Measurements from ENCODE around the gene FOSL1.
A peak's percentile ranks its signal among the peaks of the same experiment; 100 is the strongest.

Gene FOSL1

DNA sequence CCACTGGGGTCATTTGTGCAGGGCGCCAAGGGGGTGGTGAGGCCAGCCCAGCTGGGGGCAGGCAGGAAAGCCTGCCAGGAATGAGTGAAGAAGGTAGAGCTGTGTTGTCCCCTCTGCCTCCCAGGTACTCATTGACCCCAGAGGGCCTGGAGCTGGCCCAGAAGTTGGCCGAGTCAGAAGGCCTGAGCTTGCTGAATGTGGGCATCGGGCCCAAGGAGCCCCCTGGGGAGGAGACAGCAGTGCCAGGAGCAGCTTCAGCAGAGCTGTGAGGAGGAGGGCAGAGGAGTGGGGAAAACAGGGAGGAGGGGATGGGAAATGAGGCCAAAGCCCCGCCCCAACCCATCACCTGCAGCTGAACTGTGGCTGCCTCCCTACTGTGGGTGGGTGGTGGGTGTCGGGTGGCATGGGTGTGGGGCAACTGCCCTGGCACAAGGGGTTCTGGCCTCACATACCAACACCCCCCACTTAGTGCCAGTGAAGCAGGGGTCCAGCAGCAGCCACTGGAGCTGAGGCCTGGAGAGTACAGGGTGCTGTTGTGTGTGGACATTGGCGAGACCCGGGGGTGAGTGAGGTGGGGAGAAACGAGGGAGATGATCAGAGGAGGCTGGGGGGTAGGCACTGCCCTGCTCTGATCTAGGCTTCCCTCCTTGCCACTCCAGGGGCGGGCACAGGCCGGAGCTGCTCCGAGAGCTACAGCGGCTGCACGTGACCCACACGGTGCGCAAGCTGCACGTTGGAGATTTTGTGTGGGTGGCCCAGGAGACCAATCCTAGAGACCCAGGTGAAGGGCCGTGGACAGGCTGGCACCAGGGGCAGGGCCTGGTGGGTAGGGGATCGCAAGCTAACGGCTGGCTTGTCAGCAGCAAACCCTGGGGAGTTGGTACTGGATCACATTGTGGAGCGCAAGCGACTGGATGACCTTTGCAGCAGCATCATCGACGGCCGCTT is 37.0 kb downstream of the FOSL1 start:
- Histone ChIP-seq H3K36me3 (ENCODE audit: control insufficient read depth in 1 of 2, insufficient read depth in 2 of 2, low read length in 2 of 2) (peaks cover 61 to 63% of the 10 kb centered on the region in 2 experiments), H2BK120ac (ENCODE audit: insufficient read depth, low read length, poor library complexity) (no peak overlapping the region), H3K4me2 (ENCODE audit: low read length) (no peak overlapping the region), H3K4me1 (ENCODE audit: control insufficient read depth in 1 of 2, insufficient read depth in 2 of 2, low read length in 2 of 2) (peaks cover 12 to 14% of the 10 kb centered on the region in 2 experiments), H3K23ac (ENCODE audit: low read length) (no peak overlapping the region), H3K14ac (ENCODE audit: low read length) (no peak overlapping the region), H3K27me3 (ENCODE audit: insufficient read depth, low read length) (no peaks in the 10 kb centered on the region), H3K79me1 (ENCODE audit: low read length) (peaks cover 19% of the 10 kb centered on the region), H2BK5ac (ENCODE audit: low read depth, low read length, poor library complexity) (no peak overlapping the region), H3K4me3 (ENCODE audit: low read depth, low read length) (no peak overlapping the region), H3K27ac (ENCODE audit: low read depth, low read length) (no peak overlapping the region), H3K18ac (ENCODE audit: low read length) (no peak overlapping the region), H3K9me3 (ENCODE audit: insufficient read depth, low read depth, low read length) (no peaks in the 10 kb centered on the region), H2BK12ac (ENCODE audit: low read length) (no peak overlapping the region), H3K4ac (ENCODE audit: low read depth, low read length) (no peak overlapping the region), H4K8ac (ENCODE audit: low read depth, low read length) (no peak overlapping the region), H4K12ac (ENCODE audit: low read depth, low read length) (no peak overlapping the region), H3K9ac (ENCODE audit: low read length) (no peak overlapping the region), H2AFZ (ENCODE audit: insufficient read depth, low read length, poor library complexity) (no peak overlapping the region), H2AK5ac (ENCODE audit: low read length) (no peak overlapping the region), H4K91ac (ENCODE audit: low read depth, low read length) (no peak overlapping the region), H3K79me2 (ENCODE audit: control insufficient read depth, insufficient read depth, low read length, poor library complexity) (peaks cover 14% of the 10 kb centered on the region)
- DNase-seq: no peak
- WGBS (ENCODE audit: extremely low coverage, insufficient coverage, insufficient read length): no CpG with 5 or more reads among the region's 24 CpGs

- H3K79me1 ChIP-seq (ENCODE audit: low read length): peaks cover 26% of the 10 kb centered on the region
- H3K27ac ChIP-seq (ENCODE audit: low read depth, low read length): no peak overlapping the region
- H2BK5ac ChIP-seq (ENCODE audit: low read depth, low read length, poor library complexity): no peak overlapping the region
- H3K9ac ChIP-seq (ENCODE audit: low read length): no peak overlapping the region
- no peak for DNase-seq
- peak overlapping the region; percentile 5 for H3K4ac ChIP-seq (ENCODE audit: low read depth, low read length)
- no CpG with 5 or more reads among the region's 5 CpGs for WGBS (ENCODE audit: extremely low coverage, insufficient coverage, insufficient read length)
- H3K4me3 ChIP-seq (ENCODE audit: low read depth, low read length): no peak overlapping the region
- H3K9me3 ChIP-seq (ENCODE audit: insufficient read depth, low read depth, low read length): no peaks in the 10 kb centered on the region
- H3K4me2 ChIP-seq (ENCODE audit: low read length): peak overlapping the region; percentile 83
- no peak overlapping the region for H2BK12ac ChIP-seq (ENCODE audit: low read length)
- H3K23ac ChIP-seq (ENCODE audit: low read length): no peak overlapping the region
- H4K12ac ChIP-seq (ENCODE audit: low read depth, low read length): no peak overlapping the region
- H3K79me2 ChIP-seq (ENCODE audit: control insufficient read depth, insufficient read depth, low read length, poor library complexity): peaks cover 21% of the 10 kb centered on the region
- no peak overlapping the region for H2AK5ac ChIP-seq (ENCODE audit: low read length)
- no peak overlapping the region for H2BK120ac ChIP-seq (ENCODE audit: insufficient read depth, low read length, poor library complexity)
- peaks cover 54 to 56% of the 10 kb centered on the region in 2 experiments for H3K36me3 ChIP-seq (ENCODE audit: control insufficient read depth in 1 of 2, insufficient read depth in 2 of 2, low read length in 2 of 2)
- no peak overlapping the region for H2AFZ ChIP-seq (ENCODE audit: insufficient read depth, low read length, poor library complexity)
- no peak overlapping the region for H3K14ac ChIP-seq (ENCODE audit: low read length)
- H4K91ac ChIP-seq (ENCODE audit: low read depth, low read length): no peak overlapping the region
- H3K27me3 ChIP-seq (ENCODE audit: insufficient read depth, low read length): no peaks in the 10 kb centered on the region
- H3K18ac ChIP-seq (ENCODE audit: low read length): no peak overlapping the region
- H3K4me1 ChIP-seq (ENCODE audit: control insufficient read depth in 1 of 2, insufficient read depth in 2 of 2, low read length in 2 of 2): peaks cover 10 to 11% of the 10 kb centered on the region in 2 experiments
- H4K8ac ChIP-seq (ENCODE audit: low read depth, low read length): no peak overlapping the region
These were observed 37.9 kb downstream of the FOSL1 start for GRCh38 chr11:65862191-65862735.

GRCh38 chr11:65861533-65862183 is 38.5 kb downstream of the FOSL1 start:
- Histone ChIP-seq H3K23ac (ENCODE audit: low read length) (no peak overlapping the region), H3K36me3 (ENCODE audit: control insufficient read depth in 1 of 2, insufficient read depth in 2 of 2, low read length in 2 of 2) (peaks cover 51 to 52% of the 10 kb centered on the region in 2 experiments), H2AFZ (ENCODE audit: insufficient read depth, low read length, poor library complexity) (no peak overlapping the region), H3K9ac (ENCODE audit: low read length) (peak overlapping the region; percentile 95), H3K4me1 (ENCODE audit: control insufficient read depth in 1 of 2, insufficient read depth in 2 of 2, low read length in 2 of 2) (peaks cover 10 to 11% of the 10 kb centered on the region in 2 experiments), H2BK120ac (ENCODE audit: insufficient read depth, low read length, poor library complexity) (no peak overlapping the region), H3K4me3 (ENCODE audit: low read depth, low read length) (peak overlapping the region; percentile 93), H3K79me2 (ENCODE audit: control insufficient read depth, insufficient read depth, low read length, poor library complexity) (peaks cover 27% of the 10 kb centered on the region), H3K4ac (ENCODE audit: low read depth, low read length) (peak overlapping the region; percentile 90), H3K18ac (ENCODE audit: low read length) (no peak overlapping the region), H3K9me3 (ENCODE audit: insufficient read depth, low read depth, low read length) (no peaks in the 10 kb centered on the region), H2AK5ac (ENCODE audit: low read length) (no peak overlapping the region), H2BK5ac (ENCODE audit: low read depth, low read length, poor library complexity) (no peak overlapping the region), H3K79me1 (ENCODE audit: low read length) (peaks cover 30% of the 10 kb centered on the region), H3K14ac (ENCODE audit: low read length) (no peak overlapping the region), H4K12ac (ENCODE audit: low read depth, low read length) (no peak overlapping the region), H3K27me3 (ENCODE audit: insufficient read depth, low read length) (no peaks in the 10 kb centered on the region), H3K4me2 (ENCODE audit: low read length) (peak overlapping the region; percentile 83), H3K27ac (ENCODE audit: low read depth, low read length) (no peak overlapping the region), H4K8ac (ENCODE audit: low read depth, low read length) (no peak overlapping the region), H2BK12ac (ENCODE audit: low read length) (no peak overlapping the region), H4K91ac (ENCODE audit: low read depth, low read length) (no peak overlapping the region)
- DNase-seq: no peak
- no CpG with 5 or more reads among the region's 13 CpGs for WGBS (ENCODE audit: extremely low coverage, insufficient coverage, insufficient read length)

- DNase-seq: no peak
- H3K9ac ChIP-seq (ENCODE audit: low read length): peak overlapping the region; percentile 95
These were observed 39.1 kb downstream of the FOSL1 start for GRCh38 chr11:65861165-65861505.

More at GRCh38 chr11:65861165-65861505, 39.1 kb downstream of the FOSL1 start:
- peak overlapping the region; percentile 91 for H2AK5ac ChIP-seq (ENCODE audit: low read length)
- H3K27ac ChIP-seq (ENCODE audit: low read depth, low read length): peak overlapping the region; percentile 91
- H3K27me3 ChIP-seq (ENCODE audit: insufficient read depth, low read length): no peaks in the 10 kb centered on the region
- peak overlapping the region; percentile 93 for H3K4me3 ChIP-seq (ENCODE audit: low read depth, low read length)
- H3K36me3 ChIP-seq (ENCODE audit: control insufficient read depth in 1 of 2, insufficient read depth in 2 of 2, low read length in 2 of 2): peaks cover 52 to 53% of the 10 kb centered on the region in 2 experiments
- peak overlapping the region; percentile 90 for H4K91ac ChIP-seq (ENCODE audit: low read depth, low read length)
- H3K79me1 ChIP-seq (ENCODE audit: low read length): peaks cover 30% of the 10 kb centered on the region
- H4K8ac ChIP-seq (ENCODE audit: low read depth, low read length): peak overlapping the region; percentile 90
- peak overlapping the region; percentile 7 for H2BK12ac ChIP-seq (ENCODE audit: low read length)
- no CpG with 5 or more reads among the region's 14 CpGs for WGBS (ENCODE audit: extremely low coverage, insufficient coverage, insufficient read length)
- peak overlapping the region; percentile 85 for H2BK120ac ChIP-seq (ENCODE audit: insufficient read depth, low read length, poor library complexity)
- H3K14ac ChIP-seq (ENCODE audit: low read length): peak overlapping the region; percentile 91
- peak overlapping the region; percentile 86 for H4K12ac ChIP-seq (ENCODE audit: low read depth, low read length)
- peak overlapping the region; percentile 90 for H3K4ac ChIP-seq (ENCODE audit: low read depth, low read length)
- peak overlapping the region; percentile 83 for H3K4me2 ChIP-seq (ENCODE audit: low read length)
- peaks cover 14 to 15% of the 10 kb centered on the region in 2 experiments for H3K4me1 ChIP-seq (ENCODE audit: control insufficient read depth in 1 of 2, insufficient read depth in 2 of 2, low read length in 2 of 2)
- H2AFZ ChIP-seq (ENCODE audit: insufficient read depth, low read length, poor library complexity): peak overlapping the region; percentile 58
- H3K23ac ChIP-seq (ENCODE audit: low read length): no peak overlapping the region
- peaks cover 33% of the 10 kb centered on the region for H3K79me2 ChIP-seq (ENCODE audit: control insufficient read depth, insufficient read depth, low read length, poor library complexity)
- H3K9me3 ChIP-seq (ENCODE audit: insufficient read depth, low read depth, low read length): no peaks in the 10 kb centered on the region
- H3K18ac ChIP-seq (ENCODE audit: low read length): peak overlapping the region; percentile 84
- peak overlapping the region; percentile 59 for H2BK5ac ChIP-seq (ENCODE audit: low read depth, low read length, poor library complexity)

Data from trophoblast cell (in vitro differentiated cells and primary cell).